ENCODE results near the gene CCDC157.

The CCDC157 gene

DNA sequence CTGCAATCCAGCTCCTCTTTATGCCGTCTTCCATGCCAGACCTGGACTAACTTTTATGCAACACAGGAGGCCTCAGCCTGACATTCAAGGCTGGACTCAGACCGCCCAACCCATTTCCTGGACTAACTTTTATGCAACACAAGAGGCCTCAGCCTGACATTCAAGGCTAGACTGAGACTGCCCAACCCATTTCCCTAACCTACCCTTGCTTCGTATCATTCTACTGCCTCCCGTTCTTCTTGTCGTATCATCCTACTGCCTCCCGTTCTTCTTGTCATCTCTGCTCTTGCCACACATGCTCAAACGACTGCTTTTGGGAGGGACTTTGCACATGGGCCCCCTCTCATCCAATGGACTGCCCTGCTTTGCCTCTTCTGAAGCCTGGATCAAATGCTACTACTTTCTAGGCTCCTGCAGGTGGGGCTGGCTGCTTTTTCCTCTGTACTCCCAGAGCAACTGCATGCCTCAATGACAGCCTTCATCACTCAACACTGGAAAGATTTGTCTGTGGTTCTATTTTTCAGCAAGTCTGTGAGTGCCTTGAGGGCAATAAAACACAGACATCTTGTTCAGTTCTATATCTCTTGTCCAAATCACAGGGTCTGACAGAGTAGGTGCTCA lies 37.9 kb upstream of the CCDC157 start:
- CTCF ChIA-PET: interaction anchor here (1.3 kb wide), 1 partner anchor 31 kb away, joined by 4 read pairs; no protein-coding TSS in a partner anchor
- Mint-ChIP-seq H3K36me3 (peaks cover 78% of the 10 kb centered on the region), H3K27me3 (no peaks in the 10 kb centered on the region), H3K4me3 (no peak overlapping the region), H3K4me1 (peaks cover 91% of the 10 kb centered on the region), H3K27ac (peak overlapping the region; percentile 2), H3K9me3 (peaks cover under 1% of the 10 kb centered on the region)
- DNase-seq: no peak

DNA sequence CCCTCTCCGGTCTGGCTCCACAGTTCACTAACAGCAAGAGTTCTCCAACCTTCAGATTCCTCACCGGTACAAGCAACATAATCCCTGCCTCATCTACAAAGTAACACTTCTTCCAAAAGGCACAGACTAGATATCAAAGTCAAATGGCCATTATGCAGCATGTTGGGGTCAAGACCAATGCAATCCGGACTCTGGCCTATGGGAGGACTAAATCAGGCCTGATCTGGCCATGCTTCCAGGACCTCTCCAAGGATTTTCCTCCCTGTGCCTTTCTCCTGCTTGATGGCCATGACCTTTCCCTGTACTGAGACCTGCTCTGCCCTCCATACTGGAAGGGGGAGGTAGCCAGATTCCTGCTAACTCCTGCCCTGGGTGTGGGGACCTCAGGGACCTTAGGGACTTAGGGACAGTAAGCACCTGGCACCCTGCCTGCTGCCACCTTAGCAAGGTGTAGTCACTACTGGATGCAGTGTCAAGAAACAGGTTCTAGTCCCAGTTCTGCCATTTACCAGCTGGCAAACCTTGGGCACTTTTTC lies 36.7 kb upstream of the CCDC157 start:
- no peak overlapping the region for H3K4me3 Mint-ChIP-seq
- peaks cover 80% of the 10 kb centered on the region for H3K36me3 Mint-ChIP-seq
- H3K9me3 Mint-ChIP-seq: peaks cover 4% of the 10 kb centered on the region
- CTCF ChIA-PET: interaction anchor here (1.9 kb wide), 1 partner anchor 32 kb away, joined by 11 read pairs; no protein-coding TSS in a partner anchor
- H3K27me3 Mint-ChIP-seq: no peaks in the 10 kb centered on the region
- H3K27ac Mint-ChIP-seq: no peak overlapping the region
- DNase-seq: no peak
- H3K4me1 Mint-ChIP-seq: peaks cover 91% of the 10 kb centered on the region

DNA sequence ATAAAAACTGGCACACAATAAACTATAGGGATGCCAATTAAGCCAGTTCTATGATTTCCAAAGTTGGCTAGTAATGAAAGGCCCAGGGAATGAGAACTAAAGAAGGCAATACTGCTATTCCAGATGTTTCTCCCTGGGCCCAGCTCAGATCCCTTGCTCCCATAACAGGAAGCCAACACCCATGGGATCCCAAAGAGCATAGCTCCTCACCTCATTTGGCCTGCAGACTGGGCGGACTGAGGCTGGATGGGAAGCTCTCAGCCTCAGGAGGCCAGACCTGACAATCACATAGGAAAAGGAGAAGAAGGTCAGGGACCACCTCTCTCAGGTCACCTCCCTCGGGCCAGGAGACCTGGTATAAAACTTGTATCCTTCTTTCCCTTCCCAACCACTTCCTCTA lies 35.3 kb upstream of the CCDC157 start:
- CTCF ChIA-PET: interaction anchor here (1.9 kb wide), 1 partner anchor 33 kb away, joined by 11 read pairs; no protein-coding TSS in a partner anchor
- Mint-ChIP-seq H3K4me3 (no peak overlapping the region), H3K4me1 (peaks cover 87% of the 10 kb centered on the region), H3K9me3 (peaks cover 4% of the 10 kb centered on the region), H3K27me3 (no peaks in the 10 kb centered on the region), H3K36me3 (peaks cover 77% of the 10 kb centered on the region), H3K27ac (no peak overlapping the region)
- no peak for DNase-seq

DNA sequence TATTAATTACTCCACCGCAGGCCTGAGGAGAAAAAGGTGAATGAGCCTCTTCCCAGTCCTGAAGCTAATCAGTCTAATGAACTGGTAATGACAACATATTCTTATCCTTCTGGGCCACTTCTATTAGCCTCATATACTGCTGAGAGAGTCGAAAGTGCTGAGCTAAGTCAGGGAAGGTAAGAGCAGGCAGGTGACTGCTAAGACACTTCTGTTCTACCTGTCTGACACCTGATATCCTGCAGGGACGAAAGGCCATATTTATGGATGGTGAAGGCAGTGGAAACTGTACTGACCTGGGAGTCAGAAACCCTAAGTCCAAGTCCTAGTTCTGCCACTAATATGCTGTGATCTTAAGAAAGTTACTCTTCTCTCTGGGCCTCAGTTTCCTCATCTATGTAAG lies 33.6 kb upstream of the CCDC157 start:
- Mint-ChIP-seq H3K4me3 (peak overlapping the region; percentile 13), H3K9me3 (peaks cover 4% of the 10 kb centered on the region), H3K27me3 (no peaks in the 10 kb centered on the region), H3K27ac (no peak overlapping the region), H3K36me3 (peaks cover 66% of the 10 kb centered on the region), H3K4me1 (peaks cover 83% of the 10 kb centered on the region)
- CTCF ChIA-PET: interaction anchor here (1.6 to 7.4 kb wide), 2 partner anchors 8 to 34 kb away, joined by 4 to 62 read pairs; partner anchors contain the start of gene CASTOR1
- DNase-seq: no peak

DNA sequence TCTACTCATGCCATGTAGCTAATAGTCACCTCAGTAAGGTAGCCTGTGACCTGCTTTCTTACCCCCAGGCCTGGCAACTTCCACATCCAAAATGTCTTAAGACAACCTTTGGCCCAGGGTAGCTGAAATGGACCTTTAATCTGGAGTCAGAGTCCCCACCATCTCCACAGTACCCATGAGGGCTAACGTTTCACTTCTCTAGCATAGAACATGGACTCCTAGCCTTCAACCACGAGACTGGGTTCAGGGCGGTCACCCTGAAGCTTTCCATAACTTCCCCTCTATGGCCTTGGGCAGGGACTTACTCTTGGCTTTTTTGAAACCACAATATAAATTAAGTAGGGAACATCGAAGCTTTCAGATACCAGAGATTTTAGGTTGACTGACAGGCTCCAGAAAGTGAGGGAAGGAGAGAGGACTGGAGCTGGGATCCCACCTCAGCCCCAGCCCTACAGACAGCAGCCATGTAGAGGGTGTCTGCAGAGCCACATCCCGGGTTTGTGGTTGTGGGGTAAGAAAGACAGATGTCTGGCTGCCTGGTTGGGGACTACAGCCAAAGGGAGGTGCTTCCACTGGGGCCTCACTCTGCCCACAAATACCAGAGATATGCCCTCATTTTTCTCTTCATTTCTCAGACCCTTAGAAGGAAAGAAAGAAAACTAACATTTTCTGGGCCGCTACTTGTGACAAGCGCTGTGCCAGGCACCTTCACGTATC lies 32.6 kb upstream of the CCDC157 start:
- H3K27ac Mint-ChIP-seq: peak overlapping the region; percentile 81
- no peaks in the 10 kb centered on the region for H3K27me3 Mint-ChIP-seq
- H3K9me3 Mint-ChIP-seq: peaks cover 4% of the 10 kb centered on the region
- CTCF ChIA-PET: interaction anchor here (1.1 to 7.4 kb wide), 3 partner anchors 9 to 216 kb away, joined by 3 to 62 read pairs (median 4); partner anchors contain the start of gene CASTOR1
- peaks cover 75% of the 10 kb centered on the region for H3K4me1 Mint-ChIP-seq
- peak; percentile 74 for DNase-seq
- H3K36me3 Mint-ChIP-seq: peaks cover 57% of the 10 kb centered on the region
- H3K4me3 Mint-ChIP-seq: peak overlapping the region; percentile 92

DNA sequence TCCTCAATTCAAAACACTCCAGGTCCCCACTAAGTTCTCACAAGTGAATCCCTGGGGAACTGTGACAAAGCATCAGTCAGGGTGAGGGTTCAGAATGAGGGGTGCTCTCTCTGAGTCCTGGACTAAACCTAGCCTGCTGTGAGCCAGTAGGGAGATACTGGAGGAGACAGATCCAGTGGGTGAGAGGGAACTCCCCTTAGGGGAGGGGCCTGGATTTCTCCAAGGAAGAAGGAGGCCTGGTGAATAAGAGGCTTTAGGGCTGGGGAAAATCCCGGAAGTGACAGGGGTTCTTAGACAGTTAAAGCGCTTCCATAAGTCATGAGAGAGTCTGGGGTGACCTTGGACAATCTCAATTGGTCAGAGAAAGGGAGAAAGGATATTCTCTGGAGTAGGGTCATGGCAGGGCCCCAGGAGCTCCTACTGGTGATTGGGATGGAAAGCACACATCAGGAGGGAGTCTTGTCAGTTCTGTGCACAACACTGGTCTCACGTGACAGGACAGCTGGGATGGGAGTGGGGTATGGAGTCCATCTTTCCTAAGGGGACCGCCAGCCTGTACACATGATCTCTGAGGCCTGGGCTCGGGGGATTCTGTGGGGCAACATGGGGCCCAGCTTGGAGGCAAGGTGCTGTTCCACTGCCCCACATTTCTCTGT lies 31.6 kb upstream of the CCDC157 start:
- peaks cover 4% of the 10 kb centered on the region for H3K9me3 Mint-ChIP-seq
- no peaks in the 10 kb centered on the region for H3K27me3 Mint-ChIP-seq
- peaks cover 65% of the 10 kb centered on the region for H3K4me1 Mint-ChIP-seq
- DNase-seq: no peak
- peaks cover 51% of the 10 kb centered on the region for H3K36me3 Mint-ChIP-seq
- peak overlapping the region; percentile 92 for H3K4me3 Mint-ChIP-seq
- peak overlapping the region; percentile 81 for H3K27ac Mint-ChIP-seq
- CTCF ChIA-PET: interaction anchor here (1.1 to 7.4 kb wide), 4 partner anchors 10 to 217 kb away, joined by 3 to 62 read pairs (median 3); partner anchors contain the start of gene CASTOR1

DNA sequence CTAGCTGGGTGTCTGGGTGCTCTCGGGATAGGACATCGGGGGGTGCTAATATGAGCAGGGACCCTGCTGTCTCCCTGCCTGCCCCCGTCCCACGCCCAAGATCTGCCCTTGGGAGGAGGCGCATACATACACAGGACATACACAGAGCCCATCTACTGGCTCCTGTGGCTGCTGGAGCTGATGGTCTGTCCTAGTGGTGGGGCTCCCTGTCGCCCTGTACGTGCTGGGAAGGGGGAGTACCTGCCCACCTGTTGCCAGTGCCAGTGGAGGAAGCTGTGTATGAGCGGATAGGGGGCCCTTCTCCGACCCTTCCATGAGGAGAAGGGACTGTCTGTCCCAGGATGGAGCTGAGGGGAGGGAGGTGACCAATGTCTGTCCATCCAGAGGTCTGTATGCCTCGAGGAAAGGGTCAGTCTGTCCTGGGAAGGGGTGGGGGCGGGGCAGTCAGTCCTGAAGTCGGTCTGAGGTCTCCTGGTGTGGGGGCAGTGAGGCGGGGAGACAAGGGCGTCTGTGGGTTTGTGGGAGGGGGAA lies 31.0 kb upstream of the CCDC157 start:
- peaks cover 59% of the 10 kb centered on the region for H3K4me1 Mint-ChIP-seq
- peaks cover 4% of the 10 kb centered on the region for H3K9me3 Mint-ChIP-seq
- peak overlapping the region; percentile 92 for H3K4me3 Mint-ChIP-seq
- no peak for DNase-seq
- no peaks in the 10 kb centered on the region for H3K27me3 Mint-ChIP-seq
- H3K36me3 Mint-ChIP-seq: peaks cover 48% of the 10 kb centered on the region
- CTCF ChIA-PET: interaction anchor here (1.2 to 7.4 kb wide), 3 partner anchors 11 to 70 kb away, joined by 3 to 62 read pairs (median 3); partner anchors contain the start of gene CASTOR1
- peak overlapping the region; percentile 81 for H3K27ac Mint-ChIP-seq

DNA sequence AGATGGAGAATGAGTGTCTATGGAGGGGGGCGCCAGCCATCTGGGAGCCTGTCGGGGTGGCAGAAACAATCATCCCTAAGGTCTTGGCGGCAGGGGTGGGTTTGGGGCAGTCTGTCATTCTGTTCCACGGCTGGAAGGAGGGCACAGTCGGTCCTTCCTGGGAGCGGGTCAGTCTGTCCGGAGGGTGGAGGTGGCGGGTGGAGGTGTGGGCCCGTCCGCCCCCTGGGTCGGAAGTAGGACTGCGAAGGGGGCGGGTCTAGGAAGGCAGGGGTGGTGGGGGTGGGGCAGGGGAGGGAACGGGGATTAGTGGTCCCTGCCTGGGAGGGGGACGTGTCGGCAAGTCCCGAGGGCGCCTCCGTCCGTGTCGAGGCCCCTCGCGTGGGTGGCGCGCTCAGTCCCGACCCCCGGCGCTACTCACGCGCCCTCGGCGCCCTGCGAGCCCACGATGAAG lies 30.5 kb upstream of the CCDC157 start:
- Mint-ChIP-seq H3K4me3 (peak overlapping the region; percentile 92), H3K9me3 (peaks cover 4% of the 10 kb centered on the region), H3K27ac (peak overlapping the region; percentile 81), H3K27me3 (no peaks in the 10 kb centered on the region), H3K36me3 (peaks cover 44% of the 10 kb centered on the region), H3K4me1 (peaks cover 55% of the 10 kb centered on the region)
- DNase-seq: peak; percentile 60
- CTCF ChIA-PET: interaction anchor here (1.2 to 7.4 kb wide), 3 partner anchors 11 to 71 kb away, joined by 3 to 62 read pairs (median 3); partner anchors contain the start of gene CASTOR1

DNA sequence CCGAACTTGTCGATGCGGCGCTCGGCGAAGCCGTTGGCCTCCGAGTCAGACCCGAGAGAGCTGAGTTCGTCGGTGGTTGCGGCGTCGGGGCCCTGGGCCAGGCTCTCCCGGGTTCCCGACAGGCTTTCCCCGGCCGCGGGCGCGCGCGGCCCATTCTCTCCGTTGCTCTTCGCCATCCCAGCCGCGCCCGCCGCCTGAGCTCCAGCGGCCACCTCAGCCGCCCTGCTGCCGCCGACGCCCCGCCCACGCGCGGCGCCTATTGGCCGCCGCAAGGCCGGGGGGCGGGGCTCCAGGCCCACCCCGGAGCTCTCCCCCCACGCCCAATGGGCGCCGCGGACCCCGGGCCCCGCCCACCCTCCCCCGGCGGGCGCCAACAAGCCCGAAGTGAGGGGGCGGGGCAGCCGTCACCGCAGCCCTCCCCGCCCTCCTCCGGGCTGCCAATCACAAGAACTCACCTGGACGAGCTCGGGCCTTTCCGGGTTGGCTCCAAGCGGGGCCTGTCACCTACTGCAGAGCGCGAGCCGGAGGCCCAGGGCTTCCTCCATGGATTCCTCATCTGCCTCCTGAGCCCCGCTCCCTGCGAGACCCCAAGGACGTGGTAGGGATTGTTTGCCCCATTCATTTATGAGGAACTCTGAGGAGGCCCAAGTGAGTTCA lies 30.0 kb upstream of the CCDC157 start, which contains the start of gene TBC1D10A:
Gene TBC1D10A, minus strand, starts transcription at position 236 of the 657 bp plus-strand sequence. Its CDS starts 60 bp downstream, at position 176.
- Mint-ChIP-seq H3K36me3 (peaks cover 41% of the 10 kb centered on the region), H3K9me3 (peaks cover 4% of the 10 kb centered on the region), H3K27ac (peak within 1 kb of the TSS; percentile 88), H3K27me3 (no peaks in the 10 kb centered on the region), H3K4me3 (peak within 1 kb of the TSS; percentile 92), H3K4me1 (peaks cover 50% of the 10 kb centered on the region)
- DNase-seq: peak; percentile 96
- CTCF ChIA-PET: interaction anchor here (7.4 kb wide), 1 partner anchor 38 kb away, joined by 62 read pairs; the partner anchor contains the start of gene CASTOR1

DNA sequence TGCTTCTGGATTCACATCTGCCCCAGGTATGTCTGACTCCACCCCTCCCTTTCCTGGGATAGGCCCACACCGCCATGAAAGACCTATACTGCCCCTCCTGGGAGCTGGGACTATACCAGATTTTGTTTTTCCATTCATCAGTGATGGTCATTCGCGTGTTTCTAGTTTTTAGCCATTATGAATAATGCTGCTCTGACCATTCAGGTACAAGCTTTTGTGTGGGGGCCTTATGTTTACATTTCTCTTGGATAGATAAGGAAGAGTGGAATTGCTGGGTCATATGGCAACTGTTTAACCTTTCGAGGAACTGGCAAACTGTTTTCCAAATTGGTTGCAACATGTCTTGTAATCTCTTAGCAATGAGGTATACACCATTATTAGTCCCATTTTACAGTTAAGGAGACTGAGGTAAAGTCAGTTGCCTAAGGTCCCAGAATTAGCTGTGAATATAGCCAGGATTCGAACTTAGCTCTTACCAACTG lies 28.9 kb upstream of the CCDC157 start:
- peaks cover 47% of the 10 kb centered on the region for H3K36me3 Mint-ChIP-seq
- H3K4me1 Mint-ChIP-seq: peaks cover 52% of the 10 kb centered on the region
- peak overlapping the region; percentile 72 for H3K27ac Mint-ChIP-seq

DNA sequence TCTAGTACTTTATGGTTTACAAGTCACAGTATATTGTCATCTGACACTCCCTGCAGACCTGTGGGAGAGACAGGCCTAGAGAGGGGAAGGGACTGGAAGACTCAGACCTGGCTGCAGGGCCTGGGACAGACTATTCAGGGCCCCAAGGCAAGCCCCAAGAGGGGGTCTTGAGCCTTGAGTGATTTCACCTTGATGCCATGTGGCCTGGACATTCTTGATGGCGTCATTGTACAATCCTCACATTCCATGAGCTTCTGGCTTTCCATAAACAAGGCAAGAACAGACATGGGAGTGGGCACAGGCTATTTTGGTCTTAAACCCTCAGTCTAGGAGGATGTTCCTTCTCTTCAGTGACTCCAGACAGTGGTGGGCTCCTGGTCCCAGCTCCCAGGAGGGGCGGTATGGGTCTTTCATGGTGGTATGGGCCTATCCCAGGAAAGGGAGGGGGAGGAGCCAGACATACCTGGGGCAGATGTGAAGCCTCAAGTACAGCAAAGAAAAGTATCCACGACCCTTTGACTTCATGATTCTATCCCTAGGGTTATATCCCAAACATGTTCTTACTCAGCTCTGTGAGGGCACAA lies 28.2 kb upstream of the CCDC157 start:
- Mint-ChIP-seq H3K4me1 (peaks cover 52% of the 10 kb centered on the region), H3K27me3 (no peaks in the 10 kb centered on the region), H3K4me3 (no peak overlapping the region), H3K36me3 (peaks cover 45% of the 10 kb centered on the region), H3K27ac (peak overlapping the region; percentile 49), H3K9me3 (peaks cover 4% of the 10 kb centered on the region)
- CTCF ChIA-PET: interaction anchor here (0.8 to 7.4 kb wide), 3 partner anchors 14 to 39 kb away, joined by 3 to 62 read pairs (median 3); partner anchors contain the start of gene CASTOR1
- DNase-seq: no peak

More for the DNA sequence above, 28.9 kb upstream of the CCDC157 start:
- DNase-seq: no peak
- peak overlapping the region; percentile 65 for H3K4me3 Mint-ChIP-seq
- CTCF ChIA-PET: interaction anchor here (0.8 to 7.4 kb wide), 3 partner anchors 15 to 39 kb away, joined by 3 to 62 read pairs (median 3); partner anchors contain the start of gene CASTOR1
- H3K9me3 Mint-ChIP-seq: peaks cover 4% of the 10 kb centered on the region
- no peaks in the 10 kb centered on the region for H3K27me3 Mint-ChIP-seq

DNA sequence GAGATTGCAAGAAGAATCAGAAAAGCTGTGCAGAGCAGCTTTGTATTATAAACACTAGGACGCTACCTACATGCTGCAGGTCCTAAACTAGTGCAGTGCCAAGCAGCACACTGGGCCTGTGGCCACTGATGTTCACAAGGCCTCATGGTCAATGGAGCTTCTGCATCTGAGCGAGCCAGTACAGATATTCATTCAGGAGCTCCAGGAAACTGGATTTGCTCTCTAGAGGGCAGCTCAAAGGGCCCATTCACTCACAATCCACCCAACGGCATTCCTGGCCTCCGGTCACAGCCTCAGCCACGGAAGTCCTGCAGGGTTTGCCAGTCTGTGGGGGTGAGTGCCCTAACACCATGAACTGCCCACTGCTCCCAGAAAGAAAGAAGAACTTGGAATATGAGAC lies 24.3 kb upstream of the CCDC157 start:
- peaks cover 36% of the 10 kb centered on the region for H3K4me1 Mint-ChIP-seq
- DNase-seq: no peak
- CTCF ChIA-PET: interaction anchor here (1.1 to 1.2 kb wide), 2 partner anchors 22 to 44 kb away, joined by 4 read pairs; no protein-coding TSS in a partner anchor
- H3K27me3 Mint-ChIP-seq: no peaks in the 10 kb centered on the region
- no peak overlapping the region for H3K27ac Mint-ChIP-seq
- H3K9me3 Mint-ChIP-seq: no peaks in the 10 kb centered on the region
- H3K4me3 Mint-ChIP-seq: no peak overlapping the region
- peaks cover 57% of the 10 kb centered on the region for H3K36me3 Mint-ChIP-seq

Data from activated naive CD4-positive, alpha-beta T cell treated with anti-CD3 and anti-CD28 coated beads, Interleukin-2, amount 10 ng/mL, durations not matched to agents 7 days and 5 days (primary cell).